Nephron (organoid): ENCODE measurements around the gene DCLRE1A.
A peak's percentile ranks its signal among the peaks of the same experiment; 100 is the strongest.

Experiments
- H3K27ac Mint-ChIP-seq, 3 experiments: 2 replicates each; pipeline ENCODE4 v1.8.0; 2020; ENCODE audit warnings: mixed read lengths in 3 of 3, mild to moderate bottlenecking in 2 of 3, moderate library complexity in 1 of 3
- H3K27me3 Mint-ChIP-seq: 2 replicates; pipeline ENCODE4 v1.8.0; 2021; ENCODE audit warnings: low read depth, mild to moderate bottlenecking, moderate library complexity, mixed read lengths
- H3K36me3 Mint-ChIP-seq: 2 replicates; pipeline ENCODE4 v1.8.0; 2020; ENCODE audit warnings: low read depth, mixed read lengths
- H3K4me1 Mint-ChIP-seq: 2 replicates; pipeline ENCODE4 v1.8.0; 2020; ENCODE audit warnings: mixed read lengths
- H3K4me3 Mint-ChIP-seq, 3 experiments: 2 replicates each; pipeline ENCODE4 v1.8.0; 2020; ENCODE audit warnings: mild to moderate bottlenecking in 3 of 3, mixed read lengths in 3 of 3, moderate library complexity in 2 of 3
- H3K9me3 Mint-ChIP-seq: 2 replicates; pipeline ENCODE4 v1.8.0; 2020; ENCODE audit warnings: mixed read lengths
- CTCF ChIP-seq, 3 experiments: fragments of 200-600 bp; sonication (generic); IDR thresholded peaks; one replicate each; pipeline ENCODE4 v1.5.0; 2021; ENCODE audit warnings: antibody characterized with exemption in 3 of 3; ENCODE audit not compliant: unreplicated experiment in 3 of 3

The DCLRE1A gene

DNA sequence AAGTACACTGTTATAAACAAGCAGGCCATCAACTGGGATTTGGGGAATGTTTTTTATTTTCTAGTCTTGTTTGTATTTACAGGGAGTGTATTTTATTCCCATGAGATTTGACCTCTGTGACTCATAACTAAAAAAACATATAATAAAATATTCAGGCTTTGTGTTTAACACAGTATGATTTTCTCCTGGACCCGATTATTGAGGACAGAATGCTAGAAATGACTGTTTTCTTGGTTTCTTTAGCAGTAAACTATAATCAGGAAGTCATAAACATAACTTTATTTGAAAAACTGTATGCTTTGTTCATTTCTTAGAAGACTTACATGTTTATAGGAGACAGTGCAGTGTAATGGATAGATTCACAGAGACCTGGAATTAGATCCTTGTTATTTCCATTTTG, 2.7 kb upstream of the DCLRE1A start:
- Mint-ChIP-seq H3K4me1 (peaks cover 44% of the 10 kb centered on the region), H3K27ac (peak overlapping the region; percentile 28 to 100 (median 51)), H3K27me3 (peaks cover 4% of the 10 kb centered on the region), H3K4me3 (peak overlapping the region; percentile 93 to 98 (median 97)), H3K9me3 (no peaks in the 10 kb centered on the region), H3K36me3 (peaks cover 31% of the 10 kb centered on the region)
- no peak for TF ChIP-seq CTCF (IDR thresholded peaks at IDR 0.05; ENCODE audit: unreplicated experiment in 3 of 3)

DNA sequence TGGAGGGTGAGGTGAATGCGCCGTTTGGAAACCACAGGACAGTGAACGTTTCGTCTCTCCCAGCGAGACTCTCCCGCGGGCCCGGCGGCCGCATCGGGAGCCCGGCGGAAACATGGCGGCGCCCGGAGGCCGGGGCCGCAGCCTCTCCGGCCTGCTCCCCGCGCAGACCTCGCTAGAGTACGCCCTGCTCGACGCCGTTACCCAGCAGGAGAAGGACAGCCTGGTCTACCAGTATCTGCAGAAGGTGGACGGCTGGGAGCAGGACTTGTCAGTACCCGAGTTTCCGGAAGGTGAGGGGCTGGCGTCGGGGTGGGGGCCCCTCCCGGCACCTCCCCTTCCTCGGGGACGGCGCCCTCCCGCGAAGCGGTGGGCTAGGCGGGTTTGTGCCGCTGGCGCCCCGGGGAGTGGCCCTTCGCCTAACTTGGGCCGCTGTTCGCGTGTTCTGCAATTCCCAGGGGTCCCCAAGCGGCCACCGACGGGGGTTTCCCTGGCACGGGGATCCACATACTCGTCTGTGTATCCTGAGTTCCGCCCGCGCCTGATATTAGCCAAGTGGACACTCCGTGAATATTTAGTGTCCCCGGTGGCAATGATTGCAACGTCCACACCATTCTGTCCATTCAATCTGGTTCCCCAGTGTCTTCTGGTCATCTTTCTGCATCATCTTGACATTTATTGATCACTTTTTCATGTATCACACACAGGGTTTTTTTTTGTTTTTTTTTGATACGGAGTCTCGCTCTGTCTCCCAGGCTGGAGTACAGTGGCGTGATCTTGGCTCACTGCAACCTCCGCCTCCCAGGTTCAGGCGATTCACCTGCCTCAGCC, 1.1 kb upstream of the DCLRE1A start:
- H3K4me1 Mint-ChIP-seq: peaks cover 48% of the 10 kb centered on the region
- H3K27ac Mint-ChIP-seq: peak overlapping the region; percentile 100
- H3K36me3 Mint-ChIP-seq: peaks cover 16% of the 10 kb centered on the region
- H3K4me3 Mint-ChIP-seq: peak overlapping the region; percentile 93 to 98 (median 97)
- no peaks in the 10 kb centered on the region for H3K9me3 Mint-ChIP-seq
- H3K27me3 Mint-ChIP-seq: peaks cover 4% of the 10 kb centered on the region
- peak in 2 of 3 experiments; percentile 18 to 19 for TF ChIP-seq CTCF (IDR thresholded peaks at IDR 0.05; ENCODE audit: unreplicated experiment in 3 of 3)

DNA sequence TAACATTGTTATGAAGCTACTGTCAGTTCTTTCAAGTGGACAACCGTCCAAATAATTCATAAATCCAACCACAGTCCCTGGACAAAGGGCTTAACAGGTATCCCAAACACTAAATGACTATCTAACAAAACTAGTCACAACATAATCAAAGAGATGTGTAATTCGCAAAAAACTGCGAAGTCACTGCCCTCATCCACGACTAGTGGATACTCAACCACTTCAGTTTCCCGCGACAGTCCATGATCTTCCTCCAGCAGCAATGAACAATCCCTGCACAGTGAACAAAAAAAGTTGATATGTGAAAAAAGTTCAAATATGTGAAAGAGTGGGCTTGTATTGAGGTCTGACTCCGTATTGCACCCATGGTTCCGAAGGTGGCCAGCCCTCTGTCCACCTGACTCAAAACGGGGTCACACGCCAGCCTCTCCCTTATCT, 287 bp downstream of the DCLRE1A start:
- Mint-ChIP-seq H3K4me1 (peaks cover 49% of the 10 kb centered on the region), H3K9me3 (no peaks in the 10 kb centered on the region), H3K4me3 (peak overlapping the region; percentile 93 to 98 (median 97)), H3K27ac (peak overlapping the region; percentile 100), H3K27me3 (peaks cover 4% of the 10 kb centered on the region), H3K36me3 (peaks cover 3% of the 10 kb centered on the region)
- no peak for TF ChIP-seq CTCF (IDR thresholded peaks at IDR 0.05; ENCODE audit: unreplicated experiment in 3 of 3)

DNA sequence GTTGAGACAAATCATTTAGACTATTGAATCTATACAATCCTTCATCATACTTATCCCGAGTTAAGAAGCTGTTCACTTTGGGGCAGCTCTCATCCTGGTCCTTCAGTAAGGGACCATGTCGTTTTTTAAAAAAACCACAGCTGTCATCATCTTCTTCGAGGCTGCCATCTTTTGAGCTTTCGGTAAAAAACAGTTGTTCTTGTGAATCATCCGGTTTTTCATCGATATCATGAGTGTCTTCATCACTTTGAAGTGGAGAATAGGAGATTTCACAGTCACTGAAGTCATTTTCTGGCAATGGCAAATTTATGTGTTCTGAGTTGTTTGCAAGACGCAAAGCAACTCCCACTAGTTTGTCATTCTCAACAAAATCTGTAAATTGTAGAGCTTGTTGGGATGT, 3.9 kb downstream of the DCLRE1A start:
- H3K9me3 Mint-ChIP-seq: no peaks in the 10 kb centered on the region
- peaks cover 25% of the 10 kb centered on the region for H3K4me1 Mint-ChIP-seq
- peaks cover 5% of the 10 kb centered on the region for H3K36me3 Mint-ChIP-seq
- peak overlapping the region in 1 of 3 experiments; percentile 53 for H3K4me3 Mint-ChIP-seq
- H3K27ac Mint-ChIP-seq: no peak overlapping the region
- H3K27me3 Mint-ChIP-seq: no peaks in the 10 kb centered on the region
- no peak for TF ChIP-seq CTCF (IDR thresholded peaks at IDR 0.05; ENCODE audit: unreplicated experiment in 3 of 3)

DNA sequence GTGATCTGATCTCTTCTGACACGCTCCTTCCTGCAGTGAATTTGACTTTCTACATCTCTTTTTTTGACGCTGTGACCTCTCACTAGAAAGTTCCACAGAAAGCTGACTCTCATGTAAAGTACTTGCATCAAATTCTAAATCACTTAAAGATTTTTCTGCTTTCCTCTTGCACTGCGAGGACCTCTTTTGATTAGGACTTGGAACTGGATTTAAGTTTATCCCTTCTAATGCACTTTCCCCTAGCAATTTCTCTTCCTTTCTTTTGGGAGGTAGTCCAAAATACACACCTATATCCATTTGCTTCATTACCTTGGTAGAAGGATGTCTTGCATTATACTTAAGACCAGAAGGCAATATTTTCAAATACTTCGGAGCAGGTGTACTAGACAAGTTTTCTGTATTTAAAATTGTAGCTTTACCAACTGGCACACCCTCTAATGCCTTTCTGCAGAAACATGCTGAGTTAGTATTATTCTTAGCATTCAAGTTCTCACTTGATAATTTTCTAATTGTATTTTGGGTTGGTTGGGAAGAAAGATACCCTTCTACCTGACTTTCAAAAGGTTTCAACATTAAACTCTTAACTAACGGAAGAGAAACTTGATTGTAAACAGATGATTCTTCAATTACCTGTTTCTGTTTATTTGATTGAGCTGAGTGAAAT, 4.6 kb downstream of the DCLRE1A start:
- peaks cover 22% of the 10 kb centered on the region for H3K4me1 Mint-ChIP-seq
- no peaks in the 10 kb centered on the region for H3K27me3 Mint-ChIP-seq
- TF ChIP-seq CTCF (IDR thresholded peaks at IDR 0.05; ENCODE audit: unreplicated experiment in 3 of 3): no peak
- H3K9me3 Mint-ChIP-seq: no peaks in the 10 kb centered on the region
- H3K36me3 Mint-ChIP-seq: peaks cover 5% of the 10 kb centered on the region
- no peak overlapping the region for H3K27ac Mint-ChIP-seq
- H3K4me3 Mint-ChIP-seq: no peak overlapping the region
